COR-L47 (cell line): ENCODE results near the gene CACNG6.
"Not testable (repeated sequence)": the region's sequence is repeated elsewhere in the genome, so short reads cannot be mapped to it uniquely, and the experiment has no call there.

ENCODE experiments used
- DNase-seq: peaks from one replicate; lab custom pipeline; 2025; lab: John Stamatoyannopoulos, UW

The CACNG6 gene, protein sequence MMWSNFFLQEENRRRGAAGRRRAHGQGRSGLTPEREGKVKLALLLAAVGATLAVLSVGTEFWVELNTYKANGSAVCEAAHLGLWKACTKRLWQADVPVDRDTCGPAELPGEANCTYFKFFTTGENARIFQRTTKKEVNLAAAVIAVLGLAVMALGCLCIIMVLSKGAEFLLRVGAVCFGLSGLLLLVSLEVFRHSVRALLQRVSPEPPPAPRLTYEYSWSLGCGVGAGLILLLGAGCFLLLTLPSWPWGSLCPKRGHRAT

DNA sequence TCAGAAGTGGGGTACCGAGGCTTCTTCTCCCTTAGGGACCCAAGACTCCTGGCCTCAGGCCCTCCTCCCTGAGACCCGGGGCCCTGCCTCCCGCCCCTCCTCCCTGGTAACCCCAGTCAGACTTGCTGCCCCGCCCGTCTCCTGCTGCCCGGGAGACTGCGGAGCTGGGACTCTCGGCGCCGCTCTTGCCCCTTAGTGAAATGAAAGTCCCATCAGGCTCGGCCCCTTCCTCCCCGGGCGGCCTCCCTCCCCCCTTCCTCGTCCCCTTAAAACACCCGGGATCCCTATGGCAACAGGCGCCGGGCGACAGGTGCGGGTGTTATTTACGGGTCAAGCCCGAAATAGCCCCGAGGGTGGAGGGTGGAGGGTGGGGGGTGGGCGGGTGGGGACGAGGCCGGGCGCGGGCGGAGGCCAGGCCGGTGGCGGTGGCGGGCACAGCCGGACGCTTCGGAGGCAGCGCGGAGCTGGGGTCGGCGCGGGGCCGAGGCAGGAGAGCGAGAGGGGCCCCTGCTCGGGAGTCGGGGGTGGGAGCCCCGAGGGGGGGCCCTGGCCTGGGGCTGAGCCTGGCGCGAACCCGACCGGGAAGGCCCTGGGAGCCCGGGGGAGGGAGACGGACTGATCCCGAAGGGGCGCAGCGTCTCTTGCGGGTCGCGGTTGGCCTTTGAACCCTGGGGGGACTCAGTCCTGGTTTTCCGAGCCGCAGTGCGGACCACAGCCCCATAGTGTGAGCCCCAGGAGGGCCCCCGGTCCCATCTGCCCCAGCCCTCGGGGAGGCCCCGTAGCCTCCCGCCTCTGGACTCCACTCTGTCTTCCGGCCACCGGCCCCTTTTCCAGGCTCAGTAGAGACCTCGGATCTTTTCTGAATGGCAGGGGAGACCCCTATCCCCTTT lies at the start of gene CACNG6:
Gene CACNG6, plus strand, starts transcription at position 414 of the 890 bp plus-strand sequence. CDS start 1,241 bp downstream, outside the sequence.
- DNase-seq, result no peak

DNA sequence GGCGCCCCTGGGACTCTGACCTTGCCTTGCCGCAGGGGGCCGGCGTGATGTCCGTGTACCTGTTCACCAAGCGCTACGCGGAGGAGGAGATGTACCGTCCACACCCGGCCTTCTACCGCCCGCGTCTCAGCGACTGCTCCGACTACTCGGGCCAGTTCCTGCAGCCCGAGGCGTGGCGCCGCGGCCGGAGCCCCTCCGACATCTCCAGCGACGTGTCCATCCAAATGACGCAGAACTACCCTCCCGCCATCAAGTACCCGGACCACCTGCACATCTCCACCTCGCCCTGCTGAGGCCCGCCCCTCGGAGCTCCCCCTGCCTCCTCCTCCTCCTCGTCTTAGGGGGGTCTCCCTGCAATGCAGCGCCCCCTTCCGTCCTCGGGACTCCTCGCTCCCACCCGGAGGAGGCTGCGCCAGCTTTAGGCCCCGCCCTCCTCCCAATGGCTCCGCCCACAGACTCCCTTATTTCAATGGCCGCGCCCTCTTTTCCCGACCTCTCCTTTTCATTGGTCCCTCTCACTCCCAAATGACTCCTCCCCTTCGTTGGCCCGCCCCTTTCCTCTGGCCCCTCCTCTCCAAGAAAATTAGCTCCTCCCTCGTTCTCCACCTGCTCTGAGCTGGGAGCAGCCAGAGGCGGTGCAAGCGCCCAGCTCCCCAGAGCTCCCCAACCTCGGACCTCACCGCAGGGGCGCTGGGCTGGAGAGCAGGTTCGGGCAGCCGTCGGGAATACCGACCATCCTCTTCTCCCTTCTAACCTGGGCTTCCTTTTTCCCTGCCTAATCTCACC lies 49.2 kb upstream of the CACNG6 start:
- DNase-seq, result no peak

DNA sequence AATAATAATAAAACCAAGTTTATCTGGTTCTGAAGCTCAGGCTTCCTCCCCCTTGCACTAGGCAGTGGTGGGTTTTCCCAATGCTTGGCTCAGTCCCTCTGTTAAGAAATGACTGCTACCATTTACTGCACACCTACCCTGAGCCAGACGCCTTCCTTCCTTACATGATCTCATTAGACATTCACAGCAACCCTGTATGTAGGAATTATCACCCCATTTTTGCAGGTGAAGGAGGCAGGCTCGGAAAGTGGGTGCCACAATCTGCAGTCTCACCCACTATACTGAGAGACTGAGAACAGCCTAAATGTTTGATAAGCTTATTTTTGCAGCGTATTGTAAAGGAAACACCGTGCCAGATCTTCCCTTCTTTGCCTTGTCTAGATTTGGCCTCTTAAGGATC lies 47.0 kb upstream of the CACNG6 start:
- DNase-seq, result no peak

DNA sequence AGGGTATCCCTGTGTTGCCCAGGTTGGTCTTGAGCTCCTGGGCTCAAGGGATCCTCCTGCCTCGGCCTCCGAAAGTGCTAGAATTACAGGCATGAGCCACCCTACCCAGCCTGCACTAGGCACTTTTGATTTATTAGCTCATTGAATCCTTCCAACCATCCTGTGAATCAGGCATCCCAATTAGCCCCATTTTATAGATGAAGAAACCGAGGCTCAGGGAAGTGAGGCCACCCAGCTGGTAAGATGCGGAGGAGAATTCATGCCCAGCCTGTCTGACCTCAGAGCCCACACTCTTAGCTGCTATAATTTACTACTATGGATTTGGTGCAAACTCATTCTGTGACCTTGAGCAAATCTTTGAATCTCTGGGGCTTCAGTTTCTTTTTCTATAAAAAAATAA lies 46.5 kb upstream of the CACNG6 start:
- no peak for DNase-seq

DNA sequence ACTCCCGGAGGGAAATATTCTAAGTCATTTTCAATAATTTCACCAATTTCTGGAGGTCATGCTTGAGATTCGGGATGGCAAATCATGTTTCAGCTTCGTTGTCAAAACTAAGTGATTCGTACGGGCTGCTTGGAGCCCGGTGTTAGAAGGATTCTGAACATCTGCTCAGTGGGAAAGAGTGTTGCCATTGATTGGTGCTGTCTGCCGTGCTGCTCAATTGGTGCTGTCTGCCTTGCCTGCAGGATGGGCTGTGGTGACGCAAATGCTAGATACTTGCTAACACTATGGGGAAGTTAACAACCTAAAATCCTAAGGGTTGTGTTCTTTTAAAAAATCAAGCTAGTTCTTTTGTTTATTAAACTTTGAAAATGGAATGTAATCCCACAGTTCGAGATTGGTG lies 46.0 kb upstream of the CACNG6 start:
- DNase-seq, result no peak

DNA sequence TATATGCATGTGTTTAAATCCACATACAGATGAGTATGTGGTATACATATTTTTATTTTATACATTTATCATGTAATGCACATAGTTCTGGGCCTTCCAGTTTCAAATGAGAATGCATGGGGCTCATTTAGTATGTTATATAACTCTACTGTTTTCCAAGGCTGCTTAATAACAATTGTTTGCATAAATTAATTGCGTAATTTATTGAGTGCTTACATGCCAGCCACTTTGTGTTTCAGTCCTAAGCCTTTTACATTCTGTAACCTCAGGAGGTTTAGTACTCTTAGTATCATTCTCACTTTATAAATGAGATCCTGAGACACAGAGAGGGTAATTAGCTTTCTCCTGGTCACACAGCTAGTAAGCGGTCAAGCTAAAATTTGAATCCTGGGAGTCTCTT lies 45.4 kb upstream of the CACNG6 start:
- DNase-seq, result no peak

DNA sequence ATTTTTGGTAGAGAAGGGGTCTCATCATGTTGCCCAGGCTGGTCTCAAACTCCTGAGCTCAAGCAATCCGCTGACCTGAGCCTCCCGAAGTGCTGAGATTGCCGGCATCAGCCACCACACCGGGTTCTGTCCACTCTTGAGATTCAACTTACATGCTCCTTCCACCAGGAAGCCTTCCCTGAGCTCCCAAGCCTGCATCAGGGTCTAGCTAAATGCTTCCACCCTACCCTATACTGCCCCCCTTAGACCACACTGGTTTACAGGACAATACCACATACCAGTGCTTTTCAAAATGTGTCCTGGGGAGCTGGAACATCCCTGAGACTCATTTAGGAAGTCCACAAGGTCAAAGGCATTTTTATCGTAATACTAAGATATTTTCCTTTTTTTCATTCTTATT lies 43.8 kb upstream of the CACNG6 start:
- DNase-seq, result no peak

DNA sequence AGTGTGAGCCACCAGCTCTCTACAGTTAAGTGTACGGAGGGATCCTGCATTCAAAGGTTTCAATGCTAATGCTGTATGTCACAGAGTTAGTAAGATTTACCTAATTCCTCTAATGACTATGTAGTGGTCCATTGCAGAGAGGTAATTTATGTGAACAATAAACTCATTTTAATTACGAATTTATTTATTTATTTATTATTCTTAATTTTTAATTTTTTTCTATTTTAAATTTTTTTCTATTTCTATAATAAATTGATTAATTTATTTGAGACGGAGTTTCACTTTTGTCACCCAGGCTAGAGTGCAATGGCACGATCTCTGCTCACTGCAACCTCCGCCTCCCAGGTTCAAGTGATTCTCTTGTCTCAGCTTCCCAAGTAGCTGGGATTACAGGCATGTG lies 42.8 kb upstream of the CACNG6 start:
- not testable (repeated sequence) for DNase-seq

DNA sequence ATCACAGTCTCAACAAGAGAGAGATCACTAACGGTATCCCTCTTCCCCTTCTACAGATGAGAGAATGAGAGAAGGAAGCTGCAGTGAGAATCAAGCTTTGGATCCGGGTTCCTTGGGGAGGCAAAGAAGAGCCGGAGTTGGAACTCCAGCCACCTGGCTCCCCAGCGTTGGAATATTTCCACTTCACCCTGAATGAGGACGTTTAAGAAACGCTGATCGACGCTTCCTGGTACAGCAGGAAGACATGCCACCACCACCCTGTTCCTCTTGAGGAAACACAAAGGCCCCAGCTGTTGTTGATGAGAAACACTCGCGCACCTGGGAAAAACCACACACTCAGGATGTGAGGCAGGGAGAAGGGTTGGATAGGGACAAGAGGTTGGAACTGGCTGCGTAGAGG lies 40.0 kb upstream of the CACNG6 start:
- DNase-seq, result no peak

DNA sequence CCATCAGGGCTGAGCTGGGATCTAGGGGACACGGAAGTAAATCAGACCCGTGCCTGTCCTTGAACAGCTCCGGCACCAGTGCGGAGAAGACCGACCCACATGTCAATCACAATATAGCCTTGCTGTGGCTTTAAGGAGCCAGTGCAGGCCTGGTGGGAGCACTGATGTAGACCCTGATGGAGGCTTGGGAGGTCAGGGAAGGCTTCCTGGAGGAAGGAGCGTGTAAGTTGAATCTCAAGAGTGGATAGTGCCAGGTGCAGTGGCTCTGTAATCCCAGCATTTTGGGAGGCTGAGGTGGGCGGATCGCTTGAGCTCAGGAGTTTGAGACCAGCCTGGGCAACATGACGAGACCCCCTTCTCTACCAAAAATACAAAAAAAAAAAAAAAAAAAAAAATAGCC lies 39.5 kb upstream of the CACNG6 start:
- DNase-seq, result no peak

DNA sequence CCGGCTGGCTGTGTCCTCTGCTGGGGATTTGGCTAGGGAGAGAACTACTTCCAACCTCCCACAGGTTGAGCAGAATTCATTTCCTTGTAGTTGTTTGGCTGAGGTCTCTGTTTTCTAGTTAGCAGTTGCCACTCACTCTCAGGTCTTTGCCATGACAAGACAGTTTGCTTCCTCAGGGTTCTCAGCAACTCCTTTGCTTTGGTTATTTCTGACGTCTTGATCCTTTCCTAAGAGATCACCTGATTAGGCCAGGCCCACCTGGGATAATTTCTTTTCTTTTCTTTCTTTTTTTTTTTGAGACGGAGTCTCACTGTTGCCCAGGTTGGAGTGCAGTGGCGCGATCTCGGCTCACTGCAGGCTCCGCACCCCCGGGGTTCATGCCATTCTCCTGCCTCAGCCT lies 38.1 kb upstream of the CACNG6 start:
- DNase-seq, result no peak

DNA sequence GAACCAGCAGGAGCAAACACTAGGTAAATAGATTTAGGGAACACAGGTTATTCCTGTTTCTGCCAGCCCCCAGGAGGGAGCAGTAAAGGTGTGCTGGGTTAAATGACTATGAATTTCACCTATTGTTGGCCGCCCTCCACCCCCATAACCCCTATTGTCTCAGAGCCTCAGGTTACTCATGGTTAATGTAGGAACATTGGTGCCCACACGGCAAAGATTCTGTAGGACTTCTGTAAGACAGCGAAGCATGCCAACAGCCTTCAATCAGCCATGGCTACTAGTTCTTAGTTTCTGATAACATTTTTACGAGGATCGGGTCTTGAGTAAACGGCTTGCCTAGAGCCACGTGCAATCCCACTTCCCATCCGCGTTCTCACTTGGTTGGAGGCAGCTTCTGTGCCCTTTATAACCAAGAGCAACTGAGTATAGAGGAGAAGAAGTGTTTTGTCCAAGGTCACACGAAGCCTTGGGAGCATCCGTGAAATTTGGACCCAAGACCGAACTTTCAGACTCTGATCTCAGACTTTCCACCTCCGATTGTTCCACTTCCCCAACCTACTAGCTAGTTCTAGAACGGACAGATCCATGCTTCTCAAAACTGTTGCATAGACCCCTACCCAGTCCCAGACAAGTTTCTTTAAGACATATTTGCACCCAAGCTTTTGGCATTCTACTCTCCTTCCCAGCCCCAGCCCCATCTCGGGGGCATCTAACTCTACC lies 33.8 kb upstream of the CACNG6 start:
- DNase-seq, result no peak

DNA sequence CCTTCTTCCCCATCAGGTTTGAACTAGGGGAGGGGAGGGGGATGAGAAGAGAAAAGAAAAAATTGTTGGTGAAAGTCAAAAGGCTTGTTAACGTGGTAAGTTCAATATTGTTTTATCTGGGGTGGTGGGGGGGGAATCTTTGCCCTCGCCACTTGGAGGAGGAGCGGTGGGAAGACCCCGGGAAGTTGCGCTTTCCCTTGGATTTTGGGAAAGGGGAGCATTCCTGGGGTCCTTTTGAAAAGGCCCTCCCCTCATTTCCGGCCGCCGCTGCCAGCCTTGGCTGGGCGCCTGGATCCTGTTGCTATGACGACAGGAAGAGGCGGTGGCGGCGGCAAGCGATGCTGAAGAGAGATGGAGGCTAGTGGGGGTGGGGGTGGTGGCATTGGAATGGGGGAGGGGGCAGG lies 33.3 kb upstream of the CACNG6 start:
- DNase-seq, result peak; percentile 12

DNA sequence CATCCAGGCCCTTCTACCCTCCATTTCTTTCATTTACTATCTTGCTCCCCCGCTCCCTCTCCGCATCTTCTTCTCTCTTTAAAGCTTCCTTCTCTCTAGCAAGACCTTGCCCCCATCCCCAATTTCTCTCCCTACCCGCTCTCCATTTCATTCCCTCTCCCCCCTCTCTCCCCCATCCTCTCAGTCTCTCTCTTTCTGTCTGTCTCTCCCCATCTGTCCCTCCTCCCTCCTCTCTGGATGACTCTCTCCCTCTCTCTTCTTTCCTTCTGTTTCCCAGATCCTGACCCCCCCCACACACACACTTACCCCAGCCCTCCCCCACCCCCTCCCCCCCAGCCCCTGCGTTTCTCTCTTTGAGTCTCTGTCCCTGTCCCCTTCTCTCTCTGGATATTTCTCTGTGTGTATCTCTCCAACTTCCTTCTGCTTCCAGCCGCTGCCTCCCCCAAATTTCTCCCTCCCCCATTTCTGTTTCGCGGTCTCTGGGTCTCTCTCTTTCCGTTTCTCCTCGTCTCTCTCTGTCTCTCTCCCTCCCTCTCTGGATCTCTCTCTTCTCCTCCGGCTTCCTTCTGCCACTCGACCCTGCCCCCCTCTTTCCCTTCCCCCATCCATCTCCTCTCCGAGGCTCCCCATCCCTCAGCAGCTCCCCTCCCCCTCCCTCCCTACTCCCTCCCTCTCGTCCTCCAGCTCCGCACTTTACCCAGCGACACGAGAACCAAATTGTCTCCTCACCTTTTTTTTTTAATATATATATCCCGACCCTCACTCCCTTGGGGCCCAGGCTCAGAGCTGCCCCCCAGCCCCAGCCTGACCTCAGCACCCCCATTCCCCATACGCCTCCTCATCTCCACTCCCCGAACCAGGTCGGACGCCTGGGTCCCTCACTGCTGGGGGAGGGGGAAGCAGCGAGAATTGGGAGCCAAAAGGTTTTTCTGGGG lies 32.3 kb upstream of the CACNG6 start:
- DNase-seq, result no peak

DNA sequence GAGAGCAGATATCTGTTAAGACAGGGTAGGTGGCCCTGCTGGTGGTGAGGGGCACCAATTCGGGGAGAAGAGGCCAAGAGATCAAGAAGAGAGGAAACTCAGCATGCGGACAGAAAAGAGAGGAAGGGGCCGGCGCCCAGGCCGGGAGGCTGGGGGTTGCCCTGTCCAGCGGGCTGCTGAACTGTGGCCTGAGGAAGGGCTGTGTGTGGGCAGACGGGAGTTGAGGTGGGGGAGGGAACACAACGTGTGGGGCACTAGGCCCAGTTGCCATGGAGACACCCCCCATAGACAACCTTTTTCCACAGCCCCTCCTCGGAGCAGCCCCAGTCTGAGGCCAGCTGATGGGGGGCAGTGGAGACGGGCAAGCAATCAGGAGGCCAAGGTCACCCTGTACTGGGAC lies 31.2 kb upstream of the CACNG6 start:
- DNase-seq, result no peak

DNA sequence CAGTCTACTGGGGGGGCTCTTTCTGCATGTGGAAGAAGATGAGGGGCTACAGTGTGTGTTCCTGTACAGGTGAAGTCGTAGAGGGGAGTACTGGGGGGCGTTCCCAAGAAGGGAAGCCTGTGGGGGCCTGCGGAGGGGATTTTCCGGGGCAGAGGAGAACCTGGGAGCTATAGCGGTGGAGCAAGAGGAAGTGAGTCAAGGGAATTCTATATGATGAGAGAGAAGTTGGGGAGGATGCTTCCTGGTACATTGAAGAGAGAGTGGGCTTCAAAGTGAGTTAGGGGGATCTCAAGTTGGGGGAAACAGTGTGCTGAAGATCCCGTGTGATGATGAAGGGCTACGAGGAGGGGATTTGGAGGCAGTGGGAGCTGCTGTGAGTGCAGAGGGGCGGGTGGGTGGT lies 30.6 kb upstream of the CACNG6 start:
- no peak for DNase-seq

DNA sequence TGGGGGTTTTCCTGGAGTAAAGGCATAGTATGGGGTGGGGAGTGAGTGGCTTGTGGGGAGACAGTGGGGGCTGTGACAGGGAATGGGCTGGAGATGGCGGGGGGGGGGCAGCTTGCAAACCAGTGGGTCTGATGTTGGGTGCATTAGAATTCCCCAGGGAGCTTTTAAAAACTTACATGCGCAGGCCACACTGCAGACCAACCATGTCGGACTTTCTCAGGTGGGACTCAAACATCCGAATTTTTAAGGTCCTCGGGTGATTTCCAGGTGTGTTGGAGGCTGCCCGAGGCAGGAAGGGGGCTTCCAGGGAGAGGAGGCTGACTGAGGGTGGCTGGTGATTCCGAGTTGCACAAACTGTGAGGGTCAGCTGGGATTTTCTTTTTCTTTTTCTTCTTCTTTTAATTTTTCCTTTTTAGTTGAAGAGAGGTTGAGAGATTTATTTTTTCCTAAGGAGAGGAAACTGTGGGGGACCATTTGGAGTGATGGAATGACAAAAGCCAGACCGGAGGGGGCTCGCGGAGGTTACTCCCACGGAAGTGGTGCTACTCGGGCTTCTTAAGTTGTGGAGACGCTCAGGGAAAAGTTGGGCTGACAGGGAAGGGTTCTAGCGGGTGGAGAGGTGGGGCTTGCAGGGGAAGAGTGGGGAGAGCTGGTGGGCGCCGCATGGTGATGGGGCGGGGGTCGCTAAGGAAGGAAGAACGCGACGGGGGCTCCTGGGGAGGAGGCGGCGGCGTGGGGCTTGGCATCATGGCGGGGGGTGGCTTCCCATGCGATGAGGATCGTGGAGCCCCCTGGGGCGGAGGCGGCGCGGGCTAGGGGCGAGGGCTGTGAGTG lies 29.7 kb upstream of the CACNG6 start:
- no peak for DNase-seq

DNA sequence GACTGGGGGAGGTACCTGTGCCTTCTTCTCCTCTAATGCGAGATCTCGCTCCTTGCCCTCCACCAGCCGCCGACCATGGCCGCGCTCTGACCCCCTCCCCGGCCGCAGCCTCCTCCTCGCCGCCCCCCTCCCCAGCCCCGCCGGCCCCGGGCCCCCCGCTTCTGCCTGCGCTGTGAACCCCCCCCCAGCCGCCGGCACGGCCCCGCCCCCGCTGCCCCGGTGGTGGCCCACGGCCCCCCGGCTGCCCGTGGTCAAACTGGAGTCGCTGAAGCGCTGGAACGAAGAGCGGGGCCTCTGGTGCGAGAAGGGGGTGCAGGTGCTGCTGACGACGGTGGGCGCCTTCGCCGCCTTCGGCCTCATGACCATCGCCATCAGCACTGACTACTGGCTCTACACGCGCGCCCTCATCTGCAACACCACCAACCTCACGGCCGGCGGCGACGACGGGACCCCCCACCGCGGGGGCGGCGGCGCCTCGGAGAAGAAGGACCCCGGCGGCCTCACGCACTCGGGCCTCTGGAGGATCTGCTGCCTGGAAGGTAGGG lies 28.5 kb upstream of the CACNG6 start, which contains the start of gene CACNG8:
Gene CACNG8, plus strand, starts transcription at position 51 of the 545 bp plus-strand sequence.
- no peak for DNase-seq

DNA sequence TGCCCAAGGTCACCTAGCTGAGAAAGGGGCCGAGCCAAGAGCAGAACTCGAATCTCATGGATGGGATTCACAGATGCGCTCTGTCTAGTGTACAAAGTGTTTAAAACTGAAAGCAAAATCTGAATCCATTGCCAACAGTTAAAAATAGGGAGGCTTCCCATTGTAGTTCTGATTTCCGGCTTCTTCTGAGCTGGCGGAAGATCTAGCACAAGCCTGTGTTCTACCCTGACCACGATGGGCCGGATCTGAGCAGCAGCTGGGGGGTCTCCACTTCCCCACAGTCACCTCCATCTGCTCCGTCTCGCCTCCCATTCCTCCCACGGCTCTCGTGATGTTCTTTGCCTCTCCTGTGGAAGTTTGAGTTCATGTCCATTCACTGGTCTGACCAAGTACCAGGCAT lies 26.3 kb upstream of the CACNG6 start:
- no peak for DNase-seq

DNA sequence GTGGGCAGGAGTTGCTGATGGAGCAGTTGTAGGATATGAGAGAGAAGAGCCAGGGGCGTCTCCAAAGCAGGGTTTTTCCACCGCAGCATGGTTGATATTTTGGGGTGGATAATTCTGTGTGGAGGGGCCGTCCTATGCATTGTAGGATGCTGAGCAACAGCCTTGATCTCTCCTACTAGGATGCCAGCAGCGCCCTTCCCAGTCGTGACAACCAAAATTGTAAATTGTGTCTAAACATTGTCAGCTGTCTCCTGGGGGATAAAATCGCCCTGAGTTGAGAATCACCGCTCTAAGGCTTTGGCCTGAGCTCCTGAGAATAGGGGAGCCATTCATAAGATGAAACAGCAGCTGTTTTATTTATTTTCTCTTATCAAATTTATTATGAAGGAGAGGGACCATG lies 24.5 kb upstream of the CACNG6 start:
- no peak for DNase-seq
